HG03095 (cell line): Measurements from ENCODE around the gene KRT9.
"Not testable (repeated sequence)": the region's sequence is repeated elsewhere in the genome, so short reads cannot be mapped to it uniquely, and the experiment has no call there.

Source experiments
- ATAC-seq: cut with Tn5 transposase; IDR thresholded peaks from one replicate; pipeline ENCODE4 v1.9.1; 2021; ENCODE audit warnings: moderate library complexity; ENCODE audit not compliant: unreplicated experiment

The KRT9 gene

DNA sequence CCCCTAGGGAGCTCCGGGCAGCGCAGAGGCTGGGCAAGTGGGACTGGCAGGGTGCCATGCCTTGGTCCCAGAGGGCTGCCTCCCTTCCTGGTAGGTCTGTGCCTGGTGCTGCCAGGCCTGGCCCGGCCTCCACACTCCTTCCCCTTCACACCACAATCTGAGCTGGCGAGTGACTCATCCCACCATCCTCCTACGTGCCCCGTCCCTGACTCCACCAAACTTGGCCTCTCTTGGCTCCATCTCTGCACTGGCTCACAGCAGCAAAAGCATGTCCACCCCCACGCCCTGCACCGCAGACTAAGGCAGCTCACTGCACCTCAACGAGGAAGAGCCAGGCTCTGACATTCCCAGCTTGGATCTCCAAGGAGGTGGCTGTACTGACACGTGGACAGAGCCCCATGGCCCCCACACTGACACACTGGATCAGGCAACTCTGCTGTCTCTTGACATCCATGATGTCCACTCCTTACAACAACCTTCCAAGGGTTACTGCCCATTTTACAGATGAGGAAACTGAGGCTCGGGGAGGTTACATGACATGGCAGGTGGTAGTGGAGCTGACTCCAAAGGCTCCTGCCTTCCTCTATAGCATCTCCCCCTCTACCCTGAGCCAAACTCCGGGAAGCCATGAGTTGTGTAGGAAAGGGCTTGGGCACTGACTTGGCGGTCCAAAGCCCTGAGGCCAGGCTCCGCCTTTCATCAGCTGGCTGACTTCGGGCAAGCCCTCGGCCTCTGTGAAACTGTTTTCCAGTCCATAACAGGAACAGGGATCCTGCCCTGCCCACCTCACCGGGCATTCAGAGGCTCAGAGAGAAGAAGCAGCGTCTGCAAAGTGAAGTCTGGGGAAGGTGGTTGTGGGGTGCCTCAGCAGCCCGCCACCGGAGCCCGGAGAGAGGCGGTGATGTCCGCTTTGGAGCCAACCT lies 23.7 kb downstream of the KRT9 start:
- no peak for ATAC-seq

DNA sequence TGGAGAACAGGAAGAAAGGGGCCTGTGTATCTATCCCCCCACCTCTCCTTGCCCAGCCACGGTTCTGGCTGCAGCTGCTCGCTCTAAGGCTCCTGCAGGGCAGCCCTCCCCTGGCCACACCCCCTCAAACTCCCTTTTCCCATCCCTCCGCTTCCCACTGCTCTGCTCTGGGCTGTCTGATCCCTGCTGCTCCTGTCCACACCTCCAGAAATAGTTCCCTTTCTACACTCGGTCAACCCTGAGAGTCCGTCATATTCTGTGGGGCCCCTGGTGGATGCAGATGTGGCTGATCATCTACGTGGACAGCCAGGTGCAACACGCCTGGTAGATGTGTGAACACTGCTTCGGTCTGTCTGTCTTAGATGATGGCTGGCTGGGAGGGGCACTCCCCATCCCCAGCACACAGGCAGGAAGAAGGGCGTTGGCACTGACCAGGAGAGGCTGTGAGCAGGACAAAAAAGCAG lies 24.4 kb downstream of the KRT9 start:
- ATAC-seq: no peak

DNA sequence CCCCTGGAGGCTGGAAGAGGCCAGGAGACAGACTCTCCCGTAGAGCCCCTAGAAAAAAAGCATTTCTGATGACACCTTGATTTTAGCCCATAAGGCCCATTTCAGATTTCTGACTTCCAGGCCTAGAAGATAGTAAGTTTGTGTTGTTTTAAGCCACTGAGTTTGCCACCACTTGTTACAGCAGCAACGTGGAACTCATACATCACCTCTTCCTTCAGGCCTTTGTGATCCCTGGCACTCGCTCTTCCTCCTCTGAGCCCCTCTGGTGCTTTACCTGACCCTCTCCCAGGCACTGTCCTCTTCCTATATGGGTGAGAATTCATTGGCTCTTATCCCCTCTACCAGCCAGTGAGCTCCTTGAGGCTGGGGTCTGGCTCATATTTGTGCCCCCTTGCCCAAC lies 25.0 kb downstream of the KRT9 start:
- ATAC-seq: no peak

DNA sequence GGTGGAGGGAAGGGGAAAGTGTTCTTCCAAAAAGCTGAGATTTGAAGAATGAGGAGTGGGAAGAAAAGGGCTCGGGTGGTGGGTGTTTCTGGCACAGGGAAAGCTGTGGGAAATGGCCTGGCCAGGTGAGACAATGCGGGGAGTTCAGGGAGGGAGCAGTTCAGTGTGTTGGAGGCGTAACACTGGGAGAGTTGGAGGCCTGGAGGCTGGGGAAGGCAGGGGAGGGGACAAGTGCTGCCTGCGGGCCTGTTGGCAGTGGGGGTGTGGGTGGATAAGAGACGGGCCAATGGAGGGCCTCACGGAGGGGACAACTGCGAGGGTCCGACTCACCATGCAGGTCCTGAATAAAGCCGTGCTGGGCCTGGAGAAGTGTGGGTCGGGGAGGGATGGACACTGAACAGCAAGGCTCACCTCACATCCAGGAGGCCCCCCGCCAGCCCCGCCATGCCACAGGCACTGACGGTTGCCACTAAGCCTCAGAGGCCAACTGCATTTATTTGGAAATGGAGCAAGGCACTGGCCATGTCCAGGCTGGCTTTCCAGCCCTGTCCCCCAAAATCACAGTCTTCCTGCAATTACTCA lies 25.9 kb downstream of the KRT9 start:
- no peak for ATAC-seq

DNA sequence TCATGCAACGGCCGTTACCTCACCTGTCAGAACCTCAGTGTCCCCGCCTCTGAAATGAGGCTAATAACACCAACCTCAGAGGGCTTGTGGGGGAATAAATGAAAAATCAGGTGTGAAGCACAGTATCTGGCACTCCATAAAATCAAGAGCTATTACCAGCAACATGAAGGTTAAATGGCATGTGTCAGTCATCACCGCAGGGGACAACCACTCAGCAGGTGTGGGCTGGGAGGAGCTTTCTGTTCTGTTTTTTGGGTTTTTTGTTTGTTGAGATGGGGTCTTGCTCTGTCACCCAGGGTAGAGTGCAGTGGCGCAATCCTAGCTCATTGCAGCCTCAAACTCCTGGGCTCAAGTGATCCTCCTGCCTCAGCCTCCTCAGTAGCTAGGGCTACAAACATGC lies 26.9 kb downstream of the KRT9 start:
- no peak for ATAC-seq

DNA sequence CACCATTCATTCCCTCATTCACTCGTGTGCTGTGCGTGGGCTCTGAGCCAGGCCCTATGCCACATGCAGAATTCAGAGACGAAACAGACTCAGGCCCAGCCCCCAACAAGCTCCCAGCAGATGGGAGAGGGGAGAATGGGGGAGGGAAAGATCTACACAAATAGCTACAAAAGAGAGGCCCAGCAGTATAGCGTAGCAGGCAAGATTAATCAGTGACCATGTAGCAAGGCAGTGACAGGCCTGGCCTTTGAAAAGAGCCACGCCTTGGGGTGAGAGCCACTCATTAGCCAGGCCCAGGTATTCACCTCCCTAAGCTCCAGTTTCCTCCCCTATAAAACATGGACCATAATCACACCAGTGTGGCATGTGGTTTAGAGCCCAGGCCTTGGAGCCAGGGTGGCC lies 27.4 kb downstream of the KRT9 start:
- ATAC-seq: no peak

DNA sequence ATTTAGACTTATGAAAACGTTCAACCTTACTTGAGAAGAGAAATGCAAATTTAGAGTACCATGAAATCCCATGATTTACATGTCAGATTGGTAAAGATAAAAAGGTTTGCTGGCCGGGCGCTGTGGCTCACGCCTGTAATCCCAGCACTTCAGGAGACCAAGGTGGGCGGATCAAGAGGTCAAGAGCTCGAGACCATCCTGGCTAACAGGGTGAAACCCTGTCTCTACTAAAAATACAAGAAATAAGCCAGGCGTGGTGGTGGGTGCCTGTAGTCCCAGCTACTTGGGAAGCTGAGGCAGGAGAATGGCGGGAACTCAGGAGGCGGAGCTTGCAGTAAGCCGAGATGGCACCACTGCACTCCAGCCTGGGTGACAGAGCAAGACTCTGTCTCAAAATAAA lies 29.1 kb downstream of the KRT9 start:
- ATAC-seq: not testable (repeated sequence)

DNA sequence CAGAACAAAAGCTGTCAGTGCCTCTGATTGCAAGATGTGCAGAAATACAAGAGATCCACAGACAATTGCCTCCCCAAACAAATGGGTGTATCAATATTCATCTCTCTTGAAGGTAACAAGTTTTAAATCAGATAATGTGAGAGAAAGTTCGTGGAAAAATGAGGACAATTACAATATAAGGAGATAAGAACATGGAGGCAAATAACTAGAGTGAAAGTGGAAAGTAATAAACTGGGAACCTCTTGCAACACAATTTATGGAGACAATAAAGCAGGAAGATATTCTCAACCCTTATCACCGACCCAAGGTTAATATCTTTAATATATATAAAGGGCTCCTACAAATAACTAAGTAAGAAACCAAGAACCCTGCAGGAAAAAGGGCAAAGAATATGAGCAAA lies 29.5 kb downstream of the KRT9 start:
- no peak for ATAC-seq

DNA sequence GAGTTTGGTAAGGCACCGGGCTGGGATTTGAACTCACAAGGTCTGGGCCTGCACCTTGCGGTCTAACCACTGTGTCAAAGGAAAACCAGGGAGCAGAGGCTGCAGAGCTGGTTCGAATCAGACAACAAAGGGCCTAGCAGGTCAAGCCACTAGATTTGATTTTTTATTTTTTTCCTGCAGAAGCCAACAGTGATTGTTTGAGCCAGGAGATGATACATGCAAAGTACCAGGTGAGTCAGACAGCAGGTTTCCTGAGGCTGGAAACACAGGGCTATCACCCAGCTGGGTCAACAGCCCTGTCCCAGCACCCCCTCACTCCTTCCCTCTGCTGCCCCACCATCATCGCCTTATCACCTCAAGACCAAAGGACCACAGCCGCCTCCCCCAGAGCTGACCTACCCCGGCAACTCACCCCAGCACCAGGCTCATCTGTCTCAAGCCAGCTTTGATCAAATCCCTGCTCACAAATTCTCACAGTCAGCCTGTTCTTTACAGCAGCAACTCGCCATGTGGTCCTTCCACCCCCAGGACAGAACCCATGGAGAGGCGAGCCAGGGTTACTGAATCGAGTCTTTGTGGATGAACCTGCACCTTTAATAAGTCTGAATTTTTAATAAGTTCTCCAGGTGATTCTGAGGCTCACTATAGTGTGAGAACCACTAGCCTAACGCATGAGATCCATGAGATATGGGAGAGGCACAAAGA lies 30.8 kb downstream of the KRT9 start:
- no peak for ATAC-seq

DNA sequence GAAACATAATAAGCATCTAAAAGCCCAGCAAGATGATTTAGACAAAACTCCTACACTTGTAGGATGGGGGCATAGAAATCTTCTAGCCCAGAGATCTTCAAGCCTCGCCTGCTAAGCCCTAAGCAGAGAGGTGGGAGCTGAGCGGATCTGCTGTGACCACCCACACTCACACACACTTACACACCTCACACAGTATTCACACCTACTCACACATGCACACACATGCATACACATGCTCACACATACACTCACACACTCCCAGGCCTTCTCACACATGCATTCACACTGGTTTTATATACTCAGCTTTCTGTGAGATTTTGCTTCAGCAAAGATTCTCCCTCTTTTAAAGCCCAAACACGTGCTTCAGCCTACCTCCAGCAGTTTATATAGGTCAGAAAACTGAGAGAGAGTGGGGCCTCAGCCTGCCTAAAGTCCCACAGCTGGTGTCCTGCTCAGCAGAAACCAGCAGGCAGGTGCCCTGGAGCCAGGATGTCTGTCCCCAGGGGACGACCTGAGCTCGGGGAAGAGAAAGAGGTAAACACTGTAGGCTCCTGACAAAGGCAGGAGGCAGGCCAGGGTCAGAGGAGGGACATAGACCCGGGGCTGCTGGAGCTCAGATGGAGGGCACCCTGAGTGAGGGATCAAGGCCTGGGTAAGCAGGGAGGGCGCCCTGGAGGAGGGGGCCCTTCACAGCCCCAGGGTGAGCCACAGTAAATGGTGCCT lies 31.7 kb downstream of the KRT9 start:
- no peak for ATAC-seq

DNA sequence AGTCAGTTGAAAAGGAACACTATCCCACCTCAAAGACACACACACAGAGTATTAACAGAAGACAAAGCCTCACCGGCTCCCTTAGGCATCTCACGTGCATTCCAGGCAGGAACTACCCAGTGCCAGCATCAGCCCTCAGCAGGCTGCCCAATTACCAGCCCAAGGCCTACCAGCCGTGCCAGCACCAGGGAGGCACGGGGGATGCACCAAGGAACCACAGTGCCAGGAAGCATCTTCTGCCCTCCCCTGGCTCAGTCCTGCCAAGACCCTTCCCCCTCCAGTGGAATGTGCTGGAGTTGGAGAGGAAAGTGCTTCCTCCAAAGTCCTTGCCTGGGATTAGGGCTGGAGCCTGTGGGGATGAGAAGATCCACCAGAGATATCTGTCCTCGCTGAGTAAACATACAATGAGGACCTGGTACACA lies 32.8 kb downstream of the KRT9 start:
- ATAC-seq: no peak

DNA sequence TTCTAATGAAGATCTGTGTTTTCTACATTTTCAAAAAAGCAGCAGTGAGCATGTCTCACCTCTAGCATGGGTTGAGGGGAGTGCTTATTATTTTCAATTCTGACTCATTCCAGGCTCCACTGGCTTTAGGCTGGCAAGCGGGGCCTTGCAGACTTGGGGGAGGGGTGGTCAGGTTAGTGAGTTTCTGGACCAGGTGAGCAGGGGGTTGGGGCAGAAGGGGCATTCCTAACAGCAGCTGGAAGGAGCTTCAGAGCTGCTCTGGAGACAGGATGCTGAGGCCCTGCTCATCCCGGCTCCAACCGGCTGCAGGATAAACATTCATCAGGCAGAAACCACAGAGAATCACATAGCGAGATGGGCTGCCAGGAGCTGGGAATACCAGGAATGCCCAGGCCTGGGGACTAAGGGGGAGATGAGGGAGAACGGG lies 33.3 kb downstream of the KRT9 start:
- no peak for ATAC-seq

DNA sequence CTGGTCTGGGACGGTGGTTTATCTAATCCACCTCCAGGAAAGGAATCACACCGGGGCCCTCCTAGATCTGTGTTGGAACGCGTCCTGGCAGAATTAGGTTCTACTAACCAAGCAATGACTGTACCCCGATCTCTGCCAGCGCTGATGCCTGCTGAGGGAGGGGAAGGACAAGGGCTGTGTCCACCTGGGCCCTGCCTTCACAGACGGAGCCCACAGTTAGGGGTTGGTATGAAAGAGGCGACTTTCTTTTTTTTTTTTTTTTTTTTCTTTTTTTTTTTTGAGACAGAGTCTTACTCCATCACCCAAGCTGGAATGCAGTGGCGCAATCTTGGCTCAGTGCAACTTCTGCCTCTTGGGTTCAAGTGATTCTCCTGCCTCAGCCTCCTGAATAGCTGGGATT lies 33.9 kb downstream of the KRT9 start:
- ATAC-seq: no peak

DNA sequence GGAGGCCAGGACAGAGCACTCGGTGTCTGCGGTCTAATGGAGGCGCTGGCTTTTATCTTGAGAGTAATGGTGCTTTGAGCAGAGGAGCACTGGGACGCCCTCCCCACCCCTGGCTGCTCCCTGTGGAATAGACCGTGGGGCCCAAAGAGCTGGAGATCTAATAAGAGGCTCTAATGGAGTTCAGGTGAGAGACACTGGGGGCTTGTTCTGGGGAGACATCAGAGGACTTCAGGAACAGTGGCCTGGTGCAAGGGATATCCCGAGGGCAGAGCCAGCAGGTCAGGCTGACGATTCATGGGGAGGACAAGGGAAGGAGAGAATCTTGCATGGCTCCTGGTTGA lies 34.3 kb downstream of the KRT9 start:
- ATAC-seq: no peak

DNA sequence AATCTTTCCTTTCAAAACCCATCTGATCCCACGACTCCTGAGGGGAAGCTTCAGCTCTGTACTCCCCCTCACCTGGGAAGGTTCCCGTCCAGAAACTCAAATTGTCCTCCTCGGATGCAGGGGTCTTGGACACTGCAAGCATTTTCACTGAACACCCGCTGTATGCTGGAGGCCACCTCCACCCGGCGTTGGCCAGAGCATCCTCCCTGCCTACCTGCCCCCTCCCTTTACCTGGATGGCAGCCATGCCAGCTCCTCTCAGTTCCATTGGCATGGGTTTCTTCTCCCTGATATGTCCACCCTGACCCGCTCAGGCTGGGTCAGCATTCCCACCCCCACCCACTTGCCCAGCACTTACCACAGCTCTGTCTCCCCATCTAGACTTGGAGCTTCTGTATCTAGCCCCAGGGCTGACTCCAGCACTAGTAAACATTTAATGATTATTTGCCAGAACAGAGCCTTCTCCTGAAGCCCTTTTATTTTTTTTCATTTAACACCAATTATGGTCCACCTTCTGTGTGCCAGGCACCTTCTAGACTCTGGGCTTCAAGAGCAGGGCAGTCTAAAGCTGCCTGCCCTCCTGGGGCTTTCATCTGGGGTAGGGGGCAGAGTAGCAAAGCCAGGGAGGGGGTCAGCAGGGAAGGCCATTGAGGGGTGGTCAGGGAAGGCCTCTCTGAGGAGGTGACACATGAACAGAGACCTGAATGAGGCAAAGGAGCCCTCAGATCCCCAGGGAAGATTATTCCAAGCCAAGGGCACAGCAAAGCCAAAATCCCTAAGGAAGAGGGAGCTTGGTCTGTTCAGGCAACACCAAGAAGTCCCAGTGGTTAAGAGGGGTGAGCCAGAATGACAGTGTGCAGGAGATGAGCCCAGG lies 34.9 kb downstream of the KRT9 start:
- no peak for ATAC-seq

DNA sequence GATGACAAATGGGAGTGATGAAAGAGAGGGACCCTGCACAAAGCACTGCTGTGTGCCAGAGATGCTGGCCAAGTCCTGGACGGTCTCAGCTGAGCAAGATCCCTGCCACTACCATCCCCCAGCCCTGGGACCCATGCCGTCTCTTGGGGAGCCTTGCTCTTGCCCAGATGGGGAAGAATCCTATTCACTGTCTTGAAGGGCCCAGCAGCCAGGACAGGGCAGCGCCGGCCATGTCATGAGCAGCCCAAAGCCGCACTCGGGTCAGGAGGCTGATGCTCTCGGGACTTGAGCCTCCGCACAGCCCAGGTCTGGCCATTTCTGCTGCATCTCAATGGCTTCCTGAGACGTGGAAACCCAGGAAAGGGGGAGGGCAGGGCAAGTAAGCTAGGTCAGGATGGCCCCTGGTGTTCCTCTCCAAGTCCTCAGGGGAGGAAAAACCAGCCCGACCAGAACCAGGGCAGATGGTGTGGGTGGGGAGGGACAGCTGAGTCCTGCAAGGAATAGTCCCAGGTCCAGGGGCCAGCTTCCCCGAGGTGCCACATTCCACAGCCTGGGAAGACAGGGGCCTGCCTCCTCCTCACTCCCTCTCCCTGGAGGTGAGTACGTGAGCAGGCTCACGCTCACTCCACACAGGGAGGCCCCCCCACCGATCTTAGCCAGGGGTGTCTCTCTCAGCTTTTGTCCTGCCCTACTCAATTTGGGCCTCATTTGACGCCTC lies 35.9 kb downstream of the KRT9 start:
- ATAC-seq: no peak

DNA sequence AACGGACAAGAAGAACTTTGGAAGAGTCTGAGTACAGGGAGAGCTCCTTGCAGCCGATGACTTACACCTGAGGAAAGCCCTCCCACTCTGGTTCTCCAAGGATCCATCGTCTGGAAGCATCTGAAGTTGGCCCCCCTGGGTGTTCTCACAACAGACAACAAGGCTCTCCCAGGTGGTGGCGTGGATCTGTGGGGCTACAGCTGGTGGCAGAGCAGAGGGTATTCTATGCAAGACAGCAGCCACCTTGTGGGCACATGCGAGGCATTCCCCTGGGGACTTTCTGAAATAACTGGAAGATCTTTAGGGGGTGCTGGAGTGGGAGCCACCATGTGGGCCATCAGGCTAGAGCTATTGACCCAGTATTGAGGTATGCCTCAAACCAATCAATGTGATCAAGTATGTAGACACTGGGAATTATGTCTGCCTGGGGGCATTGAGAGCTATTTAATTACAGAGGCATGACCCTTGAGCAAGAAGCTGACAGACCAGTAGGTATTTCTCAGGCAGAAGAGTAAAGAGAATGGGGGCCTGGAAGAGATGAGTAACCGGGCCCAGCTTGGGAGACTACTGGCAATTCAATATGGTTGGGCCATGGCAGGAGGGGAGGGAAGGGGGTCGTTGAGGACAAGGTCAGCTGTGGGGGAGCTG lies 36.8 kb downstream of the KRT9 start:
- no peak for ATAC-seq

DNA sequence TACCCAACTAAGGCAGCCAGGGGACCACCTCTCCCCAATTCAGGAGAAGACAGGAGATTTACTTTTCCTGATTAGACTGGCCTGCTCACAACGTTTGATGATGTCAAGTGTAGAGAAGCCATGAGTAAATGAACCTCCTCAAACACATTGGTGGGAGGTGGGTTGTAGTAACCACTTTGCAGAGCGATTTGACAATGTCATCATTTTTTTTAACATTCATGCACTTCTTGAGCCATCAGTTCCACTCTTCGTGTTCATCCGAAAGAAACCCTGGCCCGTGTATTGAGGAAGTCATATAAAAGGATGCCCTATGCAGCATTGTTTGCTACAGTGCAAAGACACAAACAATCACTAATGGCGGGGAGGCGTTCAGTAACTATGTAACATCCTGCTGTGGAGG lies 38.2 kb downstream of the KRT9 start:
- no peak for ATAC-seq

DNA sequence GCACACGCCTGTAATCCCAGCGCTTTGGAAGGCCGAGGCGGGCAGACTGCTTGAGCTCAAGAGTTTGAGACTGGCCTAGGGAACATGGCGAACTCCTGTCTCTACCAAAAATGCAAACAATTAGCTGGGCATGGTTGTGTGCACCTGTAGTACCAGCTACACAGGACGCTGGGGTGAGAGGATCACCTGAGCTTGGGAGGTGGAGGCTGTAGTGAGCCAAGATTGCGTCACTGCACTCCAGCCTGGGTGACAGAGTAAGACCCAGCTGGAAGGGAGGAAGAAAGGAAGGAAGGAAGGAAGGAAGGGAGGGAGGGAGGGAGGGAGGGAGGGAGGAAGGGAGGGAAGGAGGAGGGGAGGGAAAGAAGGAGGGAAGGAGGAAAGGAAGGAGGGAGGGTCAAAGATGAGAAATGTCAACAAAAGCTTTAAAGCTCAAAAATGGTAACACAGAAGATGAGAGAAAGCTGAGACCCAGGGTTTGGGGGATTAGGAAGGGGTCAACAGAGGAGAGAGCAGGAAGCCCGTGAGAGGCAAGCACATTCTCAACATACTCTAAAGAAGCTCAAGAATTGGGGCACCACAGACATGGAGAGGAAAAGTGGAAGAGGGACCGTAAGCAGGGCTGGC lies 38.8 kb downstream of the KRT9 start:
- ATAC-seq: no peak
